Measurements from ENCODE around the gene HNRNPUL2. TPM values are rescaled to one million over a fixed set of nuclear protein-coding genes. Genes with fewer than 3 reads are reported as not detected.
"Not testable (repeated sequence)": the region's sequence is repeated elsewhere in the genome, so short reads cannot be mapped to it uniquely, and the experiment has no call there.

Gene HNRNPUL2
- total RNA-seq, 2 experiments from 2014 or later, result 65.1 to 65.3 TPM

DNA sequence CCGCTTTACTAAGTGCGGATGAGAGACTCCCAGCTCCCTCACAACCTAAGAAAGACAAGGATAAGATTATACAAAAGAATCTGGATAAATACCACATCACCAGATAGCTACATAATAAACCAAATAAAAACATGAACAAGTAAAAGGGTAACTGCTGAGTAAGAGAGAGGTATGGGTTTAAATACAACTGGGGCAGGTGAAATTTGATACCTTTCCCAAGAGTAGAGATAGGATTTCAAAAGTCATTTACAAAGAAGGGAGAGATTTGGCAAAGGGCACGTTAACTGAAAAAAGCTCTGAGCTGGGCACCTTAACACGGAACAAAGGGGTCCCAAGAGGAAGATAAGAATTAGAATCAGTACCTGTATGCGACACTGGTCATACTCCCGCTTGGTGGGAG lies 50.1 kb downstream of the HNRNPUL2 start:
- Mint-ChIP-seq H3K9me3 (no peaks in the 10 kb centered on the region), H3K27ac (no peak overlapping the region), H3K4me3 (peak overlapping the region; percentile 40), H3K36me3 (ENCODE audit: low read depth) (peaks cover 37% of the 10 kb centered on the region), H3K27me3 (no peaks in the 10 kb centered on the region), H3K4me1 (peaks cover 57% of the 10 kb centered on the region)
- CTCF ChIA-PET, result interaction anchor here (0.8 to 1.7 kb wide), 4 partner anchors 12 to 86 kb away, joined by 3 to 7 read pairs (median 4); partner anchors contain the start of genes C11orf98, CSKMT, EML3 and TUT1
- no peak for DNase-seq
- POLR2A ChIA-PET, result interaction anchor here (1.3 to 6.6 kb wide), 6 partner anchors 11 to 179 kb away, joined by 3 to 105 read pairs (median 6); partner anchors contain the start of genes C11orf98, CSKMT, EEF1G and TUT1

DNA sequence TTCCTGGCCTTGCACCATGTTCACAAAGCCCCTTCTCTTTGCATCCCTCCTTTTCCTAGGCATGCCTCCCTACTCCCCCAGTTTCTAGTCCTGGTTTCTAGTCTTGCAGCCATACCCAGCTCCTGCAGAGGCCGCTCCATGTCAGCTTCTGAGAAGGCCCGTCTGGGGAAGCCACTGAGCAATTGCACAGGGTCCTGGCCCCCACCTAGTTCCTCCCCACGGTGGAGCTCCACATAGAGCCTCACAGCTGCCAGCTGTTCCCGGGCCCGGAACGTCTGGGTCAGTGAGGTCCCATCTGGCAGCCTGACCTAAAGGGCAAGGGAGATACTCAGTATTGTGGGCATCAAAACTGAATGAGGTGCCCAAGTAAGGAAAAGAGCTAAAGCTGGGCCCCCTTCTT lies 50.6 kb downstream of the HNRNPUL2 start:
- H3K27ac Mint-ChIP-seq, result no peak overlapping the region
- peaks cover 39% of the 10 kb centered on the region for H3K36me3 Mint-ChIP-seq (ENCODE audit: low read depth)
- H3K9me3 Mint-ChIP-seq, result no peaks in the 10 kb centered on the region
- no peaks in the 10 kb centered on the region for H3K27me3 Mint-ChIP-seq
- H3K4me1 Mint-ChIP-seq, result peaks cover 58% of the 10 kb centered on the region
- DNase-seq, result no peak
- peak overlapping the region; percentile 40 for H3K4me3 Mint-ChIP-seq
- ChIA-PET POLR2A (interaction anchor here (1.3 to 6.6 kb wide), 6 partner anchors 11 to 180 kb away, joined by 3 to 105 read pairs (median 6); partner anchors contain the start of genes C11orf98, CSKMT, EEF1G and TUT1), CTCF (interaction anchor here (0.8 to 1.7 kb wide), 4 partner anchors 12 to 85 kb away, joined by 3 to 7 read pairs (median 4); partner anchors contain the start of genes C11orf98, CSKMT, EML3 and TUT1)

GRCh38 chr11:62675415-62675814 lies 51.8 kb downstream of the HNRNPUL2 start:
- H3K9me3 Mint-ChIP-seq, H3K4me3 Mint-ChIP-seq, H3K27me3 Mint-ChIP-seq, H3K27ac Mint-ChIP-seq, DNase-seq: not testable (repeated sequence)
- ChIA-PET CTCF (interaction anchor here (0.7 to 1.0 kb wide), 2 partner anchors 20 to 84 kb away, joined by 4 to 8 read pairs; partner anchors contain the start of gene TUT1), POLR2A (interaction anchor here (2.1 to 6.6 kb wide), 3 partner anchors 10 to 84 kb away, joined by 6 to 105 read pairs (median 12); partner anchors contain the start of genes B3GAT3, C11orf98, CSKMT and TUT1)
- Mint-ChIP-seq H3K4me1 (peaks cover 57% of the 10 kb centered on the region), H3K36me3 (ENCODE audit: low read depth) (peaks cover 48% of the 10 kb centered on the region)

- peaks cover 53% of the 10 kb centered on the region for H3K36me3 Mint-ChIP-seq (ENCODE audit: low read depth)
- H3K4me3 Mint-ChIP-seq, result peak overlapping the region; percentile 91
- POLR2A ChIA-PET, result interaction anchor here (0.6 to 9.6 kb wide), 13 partner anchors 8 to 706 kb away, joined by 3 to 73 read pairs (median 20); partner anchors contain the start of genes B3GAT3, BSCL2, C11orf98 and CSKMT
- H3K27ac Mint-ChIP-seq, result peak overlapping the region; percentile 91
- no peak for DNase-seq
- H3K4me1 Mint-ChIP-seq, result peaks cover 69% of the 10 kb centered on the region
- CTCF ChIA-PET, result interaction anchor here (0.8 to 2.6 kb wide), 4 partner anchors 21 to 280 kb away, joined by 4 to 13 read pairs (median 6); no protein-coding TSS in a partner anchor
- no peaks in the 10 kb centered on the region for H3K27me3 Mint-ChIP-seq
- H3K9me3 Mint-ChIP-seq, result no peaks in the 10 kb centered on the region
These were observed 54.1 kb downstream of the HNRNPUL2 start for GRCh38 chr11:62673196-62673525.

- ChIA-PET POLR2A (interaction anchor here (0.7 to 9.6 kb wide), 39 partner anchors 9 to 210 kb away, joined by 3 to 73 read pairs (median 7); partner anchors contain the start of genes AHNAK, B3GAT3, BSCL2 and EEF1G), CTCF (interaction anchor here (0.7 to 2.6 kb wide), 14 partner anchors 8 to 277 kb away, joined by 3 to 13 read pairs (median 4); partner anchors contain the start of genes EEF1G and TUT1)
- Mint-ChIP-seq H3K4me3 (peak within 1 kb of the TSS; percentile 91), H3K27me3 (no peaks in the 10 kb centered on the region), H3K36me3 (ENCODE audit: low read depth) (peaks cover 53% of the 10 kb centered on the region), H3K9me3 (no peaks in the 10 kb centered on the region), H3K4me1 (peaks cover 68% of the 10 kb centered on the region), H3K27ac (peak within 1 kb of the TSS; percentile 91)
- peak; percentile 91 for DNase-seq
These were observed 55.5 kb downstream of the HNRNPUL2 start, which contains the start of the genes LBHD1 and UQCC3 for GRCh38 chr11:62671608-62672389. Gene LBHD1 (minus strand): TSS chr11:62672267. CDS start chr11:62670031, 2,236 bp downstream. Gene UQCC3 (plus strand): TSS chr11:62671673. CDS start chr11:62671746, 73 bp downstream.

GRCh38 chr11:62671236-62671607 lies 56.0 kb downstream of the HNRNPUL2 start:
- no peak for DNase-seq
- peaks cover 68% of the 10 kb centered on the region for H3K4me1 Mint-ChIP-seq
- no peaks in the 10 kb centered on the region for H3K27me3 Mint-ChIP-seq
- POLR2A ChIA-PET, result interaction anchor here (0.7 to 9.6 kb wide), 35 partner anchors 8 to 210 kb away, joined by 3 to 73 read pairs (median 8); partner anchors contain the start of genes B3GAT3, BSCL2, EEF1G and GANAB
- no peaks in the 10 kb centered on the region for H3K9me3 Mint-ChIP-seq
- peak overlapping the region; percentile 91 for H3K4me3 Mint-ChIP-seq
- peak overlapping the region; percentile 91 for H3K27ac Mint-ChIP-seq
- CTCF ChIA-PET, result interaction anchor here (1.0 to 2.6 kb wide), 12 partner anchors 8 to 277 kb away, joined by 3 to 13 read pairs (median 4); partner anchors contain the start of genes EEF1G, SLC3A2 and TUT1
- peaks cover 53% of the 10 kb centered on the region for H3K36me3 Mint-ChIP-seq (ENCODE audit: low read depth)

GRCh38 chr11:62669420-62670161 lies 57.7 kb downstream of the HNRNPUL2 start:
- peaks cover 57% of the 10 kb centered on the region for H3K36me3 Mint-ChIP-seq (ENCODE audit: low read depth)
- H3K27me3 Mint-ChIP-seq, result no peaks in the 10 kb centered on the region
- DNase-seq, result no peak
- peak overlapping the region; percentile 91 for H3K27ac Mint-ChIP-seq
- peak overlapping the region; percentile 91 for H3K4me3 Mint-ChIP-seq
- POLR2A ChIA-PET, result interaction anchor here (1.1 to 9.6 kb wide), 13 partner anchors 9 to 186 kb away, joined by 3 to 192 read pairs (median 32); partner anchors contain the start of genes BSCL2, EEF1G, GANAB and GNG3
- CTCF ChIA-PET, result no interaction called here
- no peaks in the 10 kb centered on the region for H3K9me3 Mint-ChIP-seq
- peaks cover 66% of the 10 kb centered on the region for H3K4me1 Mint-ChIP-seq

GRCh38 chr11:62667460-62667859 lies 59.8 kb downstream of the HNRNPUL2 start:
- H3K4me3 Mint-ChIP-seq, result peak overlapping the region; percentile 93
- peaks cover 58% of the 10 kb centered on the region for H3K36me3 Mint-ChIP-seq (ENCODE audit: low read depth)
- POLR2A ChIA-PET, result interaction anchor here (0.7 to 9.6 kb wide), 21 partner anchors 11 to 1650 kb away, joined by 3 to 212 read pairs (median 6); partner anchors contain the start of genes B3GAT3, EEF1G, EML3 and GANAB
- H3K4me1 Mint-ChIP-seq, result peaks cover 63% of the 10 kb centered on the region
- no peaks in the 10 kb centered on the region for H3K9me3 Mint-ChIP-seq
- CTCF ChIA-PET, result interaction anchor here (0.5 to 1.5 kb wide), 6 partner anchors 12 to 243 kb away, joined by 3 to 6 read pairs (median 4); no protein-coding TSS in a partner anchor
- H3K27me3 Mint-ChIP-seq, result no peaks in the 10 kb centered on the region
- DNase-seq, result no peak
- H3K27ac Mint-ChIP-seq, result peak overlapping the region; percentile 88

GRCh38 chr11:62666259-62666926 lies 60.9 kb downstream of the HNRNPUL2 start:
- ChIA-PET CTCF (interaction anchor here (0.7 to 2.8 kb wide), 4 partner anchors 11 to 75 kb away, joined by 3 to 16 read pairs (median 8); partner anchors contain the start of gene TUT1), POLR2A (interaction anchor here (0.6 to 9.6 kb wide), 34 partner anchors 8 to 1651 kb away, joined by 3 to 212 read pairs (median 10); partner anchors contain the start of genes B3GAT3, BSCL2, EEF1G and EML3)
- Mint-ChIP-seq H3K4me3 (peak overlapping the region; percentile 93), H3K36me3 (ENCODE audit: low read depth) (peaks cover 57% of the 10 kb centered on the region), H3K27ac (peak overlapping the region; percentile 88), H3K9me3 (no peaks in the 10 kb centered on the region), H3K27me3 (no peaks in the 10 kb centered on the region), H3K4me1 (peaks cover 61% of the 10 kb centered on the region)
- DNase-seq, result peak; percentile 31

- Mint-ChIP-seq H3K4me3 (peak overlapping the region; percentile 93), H3K36me3 (ENCODE audit: low read depth) (peaks cover 53% of the 10 kb centered on the region), H3K27ac (peak overlapping the region; percentile 88), H3K4me1 (peaks cover 57% of the 10 kb centered on the region), H3K27me3 (no peaks in the 10 kb centered on the region), H3K9me3 (no peaks in the 10 kb centered on the region)
- POLR2A ChIA-PET, result interaction anchor here (0.6 to 9.6 kb wide), 58 partner anchors 8 to 329 kb away, joined by 3 to 212 read pairs (median 7); partner anchors contain the start of genes AHNAK, ASRGL1, B3GAT3 and BSCL2
- DNase-seq, result peak; percentile 68
- CTCF ChIA-PET, result interaction anchor here (0.5 to 2.8 kb wide), 25 partner anchors 9 to 241 kb away, joined by 3 to 16 read pairs (median 6); partner anchors contain the start of genes B3GAT3, EEF1G, INTS5 and ROM1
These were observed 61.5 kb downstream of the HNRNPUL2 start for GRCh38 chr11:62665599-62666258.
